Pulmonary artery endothelial cell (primary cell): Measurements from ENCODE around the gene NDUFB4. TPM values are rescaled to one million over a fixed set of nuclear protein-coding genes. Genes with fewer than 3 reads are reported as not detected.
"Not testable (repeated sequence)": the region's sequence is repeated elsewhere in the genome, so short reads cannot be mapped to it uniquely, and the experiment has no call there.

Experiments used
- DNase-seq: peaks from one replicate; pipeline ENCODE4 v3.0.0-alpha.2; 2011; ENCODE audit warnings: low read depth, low spot score
- total RNA-seq: library from RNA; depleted of rRNA; stranded (reverse); fragments of >200 nt; gene quantifications from 2 replicates; pipeline ENCODE4 v1.2.3, GENCODE V29; 2014

NDUFB4 gene
- total RNA-seq, 1 donor from 2014 or later: 30.3 TPM

DNA sequence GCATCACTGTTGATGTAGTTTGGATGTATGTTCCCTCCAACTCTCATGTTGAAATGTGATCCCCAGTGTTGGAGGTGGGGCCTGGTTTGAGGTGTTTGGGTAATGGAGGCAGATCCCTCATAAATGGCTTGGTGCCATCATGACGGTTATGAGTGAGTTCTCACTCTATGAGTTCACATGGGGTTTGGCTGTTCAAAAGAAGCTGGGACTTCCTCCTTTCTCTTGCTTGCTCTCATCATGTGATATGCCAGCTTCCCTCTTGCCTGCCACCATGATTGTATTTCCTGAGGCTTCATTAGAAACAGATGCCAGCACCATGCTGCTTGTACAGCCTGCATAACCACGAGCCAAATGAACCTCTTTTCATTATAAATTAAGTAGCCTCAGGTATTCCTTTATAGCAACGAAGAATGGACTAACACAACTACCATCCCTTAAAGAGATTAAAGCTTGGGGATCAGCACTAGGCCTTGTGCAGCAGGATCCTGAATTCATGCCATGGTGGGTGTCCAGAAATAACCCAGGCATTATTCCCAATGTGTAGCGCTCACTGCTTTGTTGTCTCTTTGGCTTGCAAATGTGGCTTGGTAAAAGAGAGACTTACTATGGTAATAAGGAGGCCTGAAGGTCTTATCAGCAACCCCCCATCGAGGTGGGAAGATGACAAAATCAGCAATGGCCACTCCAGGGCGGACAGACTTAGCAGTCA lies 41.9 kb downstream of the NDUFB4 start:
- DNase-seq: no peak

DNA sequence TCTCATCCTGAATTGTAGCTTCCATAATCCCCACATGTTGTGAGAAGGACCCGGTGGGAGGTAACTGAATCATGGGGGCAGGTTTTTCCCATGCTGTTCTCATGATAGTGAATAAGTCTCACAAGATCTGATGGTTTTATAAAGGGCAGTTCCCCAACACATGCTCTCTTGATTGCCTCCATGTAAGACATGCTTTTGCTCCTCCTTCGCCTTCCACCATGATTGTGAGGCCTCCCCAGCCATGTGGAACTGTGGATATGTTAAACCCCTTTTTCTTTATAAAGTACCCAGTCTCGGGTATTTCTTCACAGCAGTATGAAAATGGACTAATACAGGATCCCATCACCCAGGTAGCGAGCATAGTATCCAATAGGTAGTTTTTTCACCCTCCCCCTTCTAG lies 42.7 kb downstream of the NDUFB4 start:
- DNase-seq: not testable (repeated sequence)

DNA sequence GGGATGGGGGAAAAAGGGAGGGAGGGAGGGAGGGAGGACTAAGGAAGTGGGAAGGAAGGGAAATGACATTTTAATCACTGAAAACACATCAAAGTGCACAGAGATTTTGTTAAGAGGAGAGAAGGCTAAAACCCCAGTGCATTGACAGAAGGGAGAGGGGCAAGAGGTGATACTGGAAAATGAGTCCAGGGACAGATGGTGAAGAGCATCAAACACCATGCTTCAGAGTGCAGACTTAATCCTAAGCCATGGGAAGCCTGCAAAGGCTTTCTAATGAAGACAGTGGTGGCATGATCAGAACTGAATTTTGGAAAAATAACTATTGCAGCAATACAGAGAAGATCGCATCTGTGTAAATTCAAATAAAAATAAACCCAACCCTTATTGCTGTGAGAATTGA lies 44.1 kb downstream of the NDUFB4 start:
- DNase-seq: no peak

DNA sequence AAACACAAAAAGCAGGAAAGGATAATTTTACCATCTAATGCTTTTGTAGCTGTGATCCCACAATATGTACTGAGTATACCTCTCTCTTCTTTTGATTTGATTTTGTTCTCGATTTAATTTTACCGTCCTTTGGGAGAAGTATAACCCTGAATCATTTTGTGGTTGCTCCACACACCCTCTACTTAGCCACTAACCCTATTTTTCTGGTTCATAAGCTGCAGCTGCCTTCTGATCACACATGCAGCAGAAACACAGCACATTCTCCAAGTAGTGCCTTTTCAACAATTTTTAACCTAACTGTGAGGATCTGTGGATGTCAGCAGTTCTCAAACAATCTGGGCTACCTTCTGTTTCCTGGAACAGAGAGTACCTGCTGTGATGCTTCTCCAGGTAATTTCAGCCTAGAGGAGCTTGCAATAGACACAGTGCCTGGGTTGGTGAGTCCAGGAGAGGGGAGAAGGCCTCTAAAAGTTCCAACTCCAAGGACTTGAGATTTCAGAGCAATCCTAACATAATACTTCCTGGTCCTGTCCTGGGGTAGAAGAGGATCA lies 45.6 kb downstream of the NDUFB4 start:
- DNase-seq: no peak

DNA sequence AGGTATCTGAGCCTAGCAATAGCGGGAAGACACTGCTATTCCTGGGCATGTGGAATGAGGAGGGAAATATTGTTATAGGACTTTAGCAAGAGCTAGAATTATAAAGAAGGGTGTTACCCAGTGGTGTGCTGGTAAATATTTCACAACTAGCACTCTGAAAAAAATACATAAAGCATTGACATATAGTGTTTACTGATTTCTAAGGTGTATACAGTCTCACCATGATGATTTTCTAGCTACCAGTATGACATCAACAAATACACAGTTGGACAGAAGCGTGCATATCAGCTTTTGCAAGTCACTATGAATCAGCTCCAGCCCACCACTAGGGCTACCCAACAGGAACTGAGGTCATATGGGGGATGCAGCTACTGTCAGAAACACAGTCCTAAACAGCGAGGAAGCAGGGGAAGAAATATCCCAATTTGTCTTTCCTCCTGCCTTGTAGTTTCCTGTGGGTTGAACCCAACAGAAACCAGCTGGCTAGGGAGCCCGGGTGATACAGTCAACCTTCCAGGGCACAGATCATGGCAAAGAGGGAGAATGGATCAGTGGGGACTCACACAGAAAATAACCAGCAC lies 46.3 kb downstream of the NDUFB4 start:
- peak; percentile 43 for DNase-seq

DNA sequence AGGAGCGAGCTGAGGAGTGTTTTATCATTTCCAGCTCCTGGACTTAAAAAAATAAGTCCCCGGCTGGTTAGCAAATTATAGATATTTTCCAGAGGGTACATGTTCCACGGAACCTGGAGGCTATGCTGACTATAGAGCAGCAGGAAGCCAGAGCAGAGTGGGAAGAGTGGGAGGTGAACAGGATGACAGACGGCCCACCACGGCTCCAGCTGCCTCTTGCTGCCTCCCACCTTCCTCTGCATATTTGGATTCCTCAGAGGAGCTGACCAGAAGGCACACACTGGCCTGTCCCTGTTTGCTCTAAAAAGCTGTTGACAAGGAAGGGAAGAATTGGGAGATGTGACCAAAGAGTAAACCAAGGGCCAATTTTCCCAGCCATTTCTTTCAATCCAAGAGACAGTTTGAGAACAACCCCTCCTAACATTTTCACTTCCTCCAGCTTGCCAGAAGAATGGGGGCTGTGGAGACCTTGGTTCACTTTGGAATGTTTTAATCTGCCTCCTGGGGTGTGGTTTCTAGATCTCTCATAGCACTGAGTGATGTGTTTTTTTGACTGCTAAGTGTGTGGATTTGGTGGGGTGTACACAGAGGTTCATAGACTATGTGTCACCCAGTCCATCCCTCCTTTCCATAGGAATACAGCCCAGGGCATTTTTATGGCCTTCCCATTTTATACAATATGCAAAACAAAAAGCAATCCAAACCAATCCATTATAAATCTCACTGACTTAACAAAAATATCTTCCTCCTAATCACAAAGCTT lies 49.1 kb downstream of the NDUFB4 start:
- DNase-seq: no peak

DNA sequence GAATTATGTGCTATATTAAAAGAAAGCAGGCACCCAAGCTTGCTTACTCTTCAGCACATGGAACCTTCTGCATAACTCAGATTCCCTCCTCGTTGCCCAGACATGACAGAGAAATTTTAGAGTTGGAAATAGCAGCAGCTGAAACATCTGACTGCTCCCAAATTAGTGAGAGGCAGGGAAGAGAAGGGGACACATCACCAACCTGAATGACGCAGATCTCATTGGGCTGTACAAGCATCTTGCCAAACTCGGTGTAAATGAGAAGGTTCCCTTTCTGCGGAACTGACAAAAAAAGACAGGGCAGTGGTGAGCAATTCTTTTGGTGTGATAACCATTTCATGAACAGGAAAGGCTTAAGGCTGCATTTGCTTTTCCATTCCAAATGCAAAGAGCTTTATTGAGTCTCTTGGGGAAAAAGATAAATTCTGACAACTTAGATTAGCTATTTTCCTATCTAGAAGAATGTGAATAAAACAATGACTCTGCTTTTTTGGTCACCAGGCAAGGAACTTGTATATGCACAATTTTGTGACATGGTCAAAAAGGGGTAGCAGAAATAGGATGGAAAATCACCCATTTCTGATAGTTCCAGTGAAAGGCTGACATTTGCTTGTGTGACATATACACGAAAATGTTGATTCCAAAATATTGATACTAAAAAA lies 50.8 kb downstream of the NDUFB4 start:
- no peak for DNase-seq

DNA sequence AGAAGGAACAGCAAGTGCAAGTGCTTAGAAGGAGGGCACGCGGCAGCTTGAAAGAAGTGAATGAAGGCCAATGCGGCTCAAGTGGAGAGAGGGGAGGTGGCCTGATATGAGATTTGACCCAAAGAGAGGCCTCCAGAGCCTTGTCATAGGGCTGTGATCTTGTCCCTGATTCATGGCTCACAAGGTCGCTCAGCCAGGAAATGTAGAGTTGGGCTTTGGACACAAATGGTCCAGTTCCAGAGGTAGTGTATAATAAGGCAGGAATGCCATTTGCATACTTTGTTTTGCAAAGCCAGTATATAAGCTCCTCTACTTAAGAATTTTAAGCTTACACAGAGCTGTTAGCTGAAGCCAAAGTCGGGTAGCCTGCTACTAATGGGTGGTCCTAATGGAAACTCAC lies 52.2 kb downstream of the NDUFB4 start:
- DNase-seq: no peak

DNA sequence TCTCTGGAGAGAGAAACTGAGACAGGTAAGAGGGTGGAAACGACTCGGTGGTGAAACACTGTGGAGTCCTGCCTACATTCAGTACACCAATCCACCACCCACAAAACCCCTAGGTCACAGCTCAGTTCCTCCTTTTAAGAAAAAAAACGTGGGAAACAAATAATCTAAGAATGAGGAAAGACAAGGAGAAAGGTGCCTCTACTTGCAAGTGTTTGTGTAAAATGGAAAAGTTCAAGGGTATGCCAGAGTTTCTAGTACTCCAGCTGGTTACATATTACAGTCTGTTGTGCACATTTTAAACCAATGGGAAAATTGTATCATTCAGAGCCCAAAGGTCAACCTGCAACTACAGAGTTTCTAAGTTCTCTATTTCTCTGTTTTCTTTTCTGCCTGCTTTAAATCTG lies 53.7 kb downstream of the NDUFB4 start:
- no peak for DNase-seq

DNA sequence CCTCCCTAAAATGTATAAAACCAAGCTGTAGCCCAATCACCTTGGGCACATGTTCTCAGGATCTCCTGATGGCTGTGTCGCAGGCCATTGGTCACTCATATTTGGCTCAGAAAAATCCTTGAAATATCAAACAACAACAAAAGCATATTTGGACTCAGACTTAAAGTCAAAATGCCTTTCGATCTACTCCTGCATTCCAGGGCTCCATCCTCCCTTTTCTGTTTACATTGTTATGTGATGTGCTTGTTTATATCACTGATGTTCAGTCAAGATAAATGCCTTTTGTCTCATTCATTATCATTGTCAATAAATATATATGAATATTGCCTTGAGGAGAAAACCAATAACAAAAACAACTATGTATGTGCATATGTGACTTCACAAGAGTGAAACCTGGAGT lies 54.2 kb downstream of the NDUFB4 start:
- no peak for DNase-seq

Other genes starting within 250 kb of the NDUFB4 start
- 16.9 and 19.5 TPM in 2 replicates for gene LRRC58, start 247.0 kb upstream of the NDUFB4 start, total RNA-seq
- gene FSTL1, start 145.3 kb upstream of the NDUFB4 start, total RNA-seq: 517 and 690 TPM in 2 replicates
- 0.26 TPM in 1 of 2 replicates, not detected in the other for gene HGD, start 85.9 kb downstream of the NDUFB4 start, total RNA-seq
- 14.6 and 27.7 TPM in 2 replicates for gene RABL3, start 146.2 kb downstream of the NDUFB4 start, total RNA-seq
- gene GTF2E1, start 146.4 kb downstream of the NDUFB4 start, total RNA-seq: 27.0 and 42.2 TPM in 2 replicates